ENCODE measurements around the gene NHLH1. TPM values are rescaled to one million over a fixed set of nuclear protein-coding genes. Genes with fewer than 3 reads are reported as not detected.

Gene NHLH1
- total and polyA plus RNA-seq, 2 experiments from 2014 or later, result 0.12 TPM; not detected in 1

DNA sequence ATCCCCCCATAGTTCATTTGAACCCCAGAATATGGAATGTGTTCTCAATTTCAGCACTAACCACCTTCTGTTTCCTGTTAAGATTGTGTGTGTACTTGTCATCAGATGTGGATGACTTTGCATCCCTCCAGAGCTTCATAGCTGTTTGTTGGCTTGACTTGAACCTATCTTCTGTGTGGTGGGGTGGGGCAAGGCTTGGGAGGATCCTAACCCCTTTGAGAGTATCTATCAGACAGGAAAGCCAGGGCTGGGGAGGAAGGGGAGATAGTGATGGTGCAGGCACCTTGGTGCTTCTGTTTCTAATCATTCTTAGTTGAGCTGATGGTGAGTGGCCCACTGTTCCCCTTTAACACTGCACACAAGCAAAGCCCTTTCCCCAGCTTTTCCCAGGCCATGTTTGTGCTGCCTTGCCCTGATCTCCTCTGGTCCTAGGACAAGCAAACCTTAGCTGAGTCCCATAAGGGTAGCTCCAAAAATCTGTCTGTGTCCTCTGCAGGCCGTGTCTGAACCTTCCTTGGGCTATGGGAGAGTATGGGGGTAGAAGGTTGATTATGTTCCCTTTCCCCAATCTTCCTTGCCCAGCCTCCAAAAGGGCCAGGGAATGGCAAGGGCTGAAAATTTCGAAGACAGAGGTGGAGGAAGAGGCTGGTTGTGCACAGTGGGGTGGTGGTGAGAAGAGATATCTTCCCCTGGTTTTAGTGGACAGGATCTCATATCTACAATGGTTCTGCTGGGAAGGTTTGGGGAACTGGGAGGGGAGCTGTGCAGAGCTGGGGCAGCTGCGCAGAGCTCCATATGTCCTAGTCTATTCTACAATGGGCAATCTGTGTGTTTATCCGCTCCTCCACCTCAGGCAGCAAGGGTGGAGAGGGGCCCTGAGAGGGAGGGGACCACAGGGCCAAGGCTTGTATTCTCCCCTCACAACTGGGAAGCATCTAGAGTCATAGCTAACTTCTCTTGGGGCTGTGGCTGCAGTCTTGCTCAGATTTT lies 1.4 kb downstream of the NHLH1 start:
- H3K4me3 ChIP-seq, result no peak overlapping the region
- H3K27me3 ChIP-seq, result no peaks in the 10 kb centered on the region
- no peaks in the 10 kb centered on the region for H3K36me3 ChIP-seq
- no peak for TF ChIP-seq CTCF (IDR thresholded peaks at IDR 0.05; ENCODE audit: low read depth, low read length)
- H3K9me3 ChIP-seq (ENCODE audit: low read depth), result no peaks in the 10 kb centered on the region
- no peak for DNase-seq (ENCODE audit: low read depth in 1 of 2, low spot score in 1 of 2)
- peaks cover 1% of the 10 kb centered on the region for H3K4me1 ChIP-seq (ENCODE audit: low read depth)
- H3K27ac ChIP-seq, result no peak overlapping the region

DNA sequence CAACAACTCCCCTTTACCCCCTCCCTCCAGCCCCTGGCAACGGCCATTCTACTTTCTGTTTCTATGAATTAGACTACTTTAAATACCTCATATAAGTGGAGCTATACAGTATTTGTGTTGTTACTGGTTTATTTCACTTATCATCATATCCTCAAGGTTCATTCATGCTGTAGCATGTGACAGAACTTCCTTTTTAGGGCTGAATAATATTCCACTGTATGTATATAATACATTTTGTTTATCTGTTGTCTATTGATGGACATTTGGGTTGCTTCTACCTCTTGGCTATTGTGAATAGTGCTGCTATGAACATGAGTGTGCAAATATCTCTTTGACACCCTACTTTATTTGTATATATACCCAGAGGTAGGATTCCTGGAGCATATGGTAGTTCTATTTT lies 2.2 kb downstream of the NHLH1 start:
- no peak for TF ChIP-seq CTCF (IDR thresholded peaks at IDR 0.05; ENCODE audit: low read depth, low read length)
- DNase-seq (ENCODE audit: low read depth in 1 of 2, low spot score in 1 of 2), result no peak
- Histone ChIP-seq H3K27me3 (no peaks in the 10 kb centered on the region), H3K27ac (no peak overlapping the region), H3K36me3 (no peaks in the 10 kb centered on the region), H3K4me3 (no peak overlapping the region), H3K4me1 (ENCODE audit: low read depth) (no peaks in the 10 kb centered on the region), H3K9me3 (ENCODE audit: low read depth) (no peaks in the 10 kb centered on the region)

- H3K4me3 ChIP-seq, result no peak overlapping the region
- no peak overlapping the region for H3K27ac ChIP-seq
- no peaks in the 10 kb centered on the region for H3K27me3 ChIP-seq
- H3K36me3 ChIP-seq, result no peaks in the 10 kb centered on the region
- no peaks in the 10 kb centered on the region for H3K9me3 ChIP-seq (ENCODE audit: low read depth)
- no peak for DNase-seq (ENCODE audit: low read depth in 1 of 2, low spot score in 1 of 2)
- no peaks in the 10 kb centered on the region for H3K4me1 ChIP-seq (ENCODE audit: low read depth)
- TF ChIP-seq CTCF (IDR thresholded peaks at IDR 0.05; ENCODE audit: low read depth, low read length), result no peak
These were observed 3.9 kb downstream of the NHLH1 start for GRCh38 chr1:160370561-160371345.

DNA sequence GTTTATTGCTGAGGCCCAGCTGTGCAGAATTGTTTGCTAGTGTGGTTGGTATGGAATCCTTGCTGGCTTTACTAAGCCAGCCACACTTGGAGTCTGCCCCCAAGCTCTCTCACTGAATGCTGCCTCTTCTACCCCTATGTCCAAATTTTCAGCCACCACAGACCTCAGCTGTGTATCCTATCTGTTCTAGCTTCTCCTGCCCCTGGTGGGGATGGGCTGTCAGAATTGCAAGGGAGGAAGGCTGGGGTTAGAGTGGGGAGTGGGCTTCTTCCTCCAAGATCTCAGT lies 4.4 kb downstream of the NHLH1 start:
- Histone ChIP-seq H3K36me3 (no peaks in the 10 kb centered on the region), H3K4me1 (ENCODE audit: low read depth) (no peaks in the 10 kb centered on the region), H3K9me3 (ENCODE audit: low read depth) (no peaks in the 10 kb centered on the region), H3K27ac (no peak overlapping the region), H3K4me3 (no peak overlapping the region), H3K27me3 (no peaks in the 10 kb centered on the region)
- TF ChIP-seq CTCF (IDR thresholded peaks at IDR 0.05; ENCODE audit: low read depth, low read length), result no peak
- DNase-seq (ENCODE audit: low read depth in 1 of 2, low spot score in 1 of 2), result no peak

GRCh38 chr1:160371756-160372155 lies 4.9 kb downstream of the NHLH1 start:
- Histone ChIP-seq H3K27ac (no peak overlapping the region), H3K9me3 (ENCODE audit: low read depth) (no peaks in the 10 kb centered on the region), H3K4me1 (ENCODE audit: low read depth) (no peaks in the 10 kb centered on the region), H3K27me3 (no peaks in the 10 kb centered on the region), H3K4me3 (no peak overlapping the region), H3K36me3 (no peaks in the 10 kb centered on the region)
- no peak for DNase-seq (ENCODE audit: low read depth in 1 of 2, low spot score in 1 of 2)
- no peak for TF ChIP-seq CTCF (IDR thresholded peaks at IDR 0.05; ENCODE audit: low read depth, low read length)

Measured in cardiac muscle cell (in vitro differentiated cells and primary cell).